Left cardiac atrium (tissue), 4 donors: Measurements from ENCODE around the gene MAP1S. TPM values are rescaled to one million over a fixed set of nuclear protein-coding genes. Genes with fewer than 3 reads are reported as not detected.

Experiments
- ATAC-seq, 2 donors: fragments of 200-7000 bp; cut with Tn5 transposase; one replicate each; pipeline ENCODE4 v1.9.1; 2020; ENCODE audit warnings: mild to moderate bottlenecking in 2 of 2, moderate library complexity in 2 of 2
- DNase-seq: peaks from one replicate; pipeline ENCODE4 v3.0.0-alpha.2; 2020
- intact Hi-C, 2 donors: fragments of 100-400 bp; cut with DNase I; formaldehyde crosslinking; loops; one replicate each; pipeline versions ENCODE4 v1.14.1 to v1.15.1; 2022 to 2023
- total RNA-seq, 2 donors: library from RNA; stranded (reverse); fragmentation: NEBNext Ultra II Directional; extraction: Animal tissue kit (Norgen Biotek cat#: 25700); gene quantifications; one replicate each; pipeline ENCODE4 v1.2.1, GENCODE V29; 2021
- donor health status: DM: no; HTN: yes; CAD: no.
- donor health status: DM: no; HTN: yes; CAD: no; lungs with severe emphysema.
- donor health status: DM: yes; HTN: yes; CAD: no.
- donor health status: Dilated cardiomyopathy.

Gene MAP1S
- total RNA-seq, 2 donors from 2014 or later, result 33.6 to 40.8 TPM

- DNase-seq, result no peak
- intact Hi-C loops, result no loop called here
- no peak for ATAC-seq
These were observed 30.3 kb upstream of the MAP1S start for GRCh38 chr19:17688853-17689595.

GRCh38 chr19:17692566-17692965 is 26.7 kb upstream of the MAP1S start:
- no peak for DNase-seq
- ATAC-seq, result no peak
- intact Hi-C loops, result no loop called here

DNA sequence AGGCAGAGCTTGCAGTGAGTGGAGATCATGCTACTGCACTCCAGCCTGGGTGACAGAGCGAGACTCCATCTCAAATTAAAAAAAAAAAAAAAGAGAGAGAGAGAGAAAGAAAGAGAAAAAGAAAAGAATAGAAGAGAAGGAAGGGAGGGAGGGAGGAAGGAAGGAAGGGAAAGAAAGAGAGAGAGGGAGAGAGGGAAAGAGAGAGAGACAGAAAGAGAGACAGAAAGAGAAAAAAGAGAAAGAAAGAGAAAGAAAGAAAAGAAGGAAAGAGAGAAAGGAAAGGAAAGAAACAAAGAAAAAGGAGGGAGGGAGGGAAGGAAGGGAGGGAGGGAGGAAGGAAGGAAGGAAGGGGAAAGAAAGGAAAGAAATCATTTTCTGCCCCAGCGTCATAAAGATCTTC is 24.1 kb upstream of the MAP1S start:
- DNase-seq (no peak), ATAC-seq (no peak)
- intact Hi-C loops, result no loop called here

DNA sequence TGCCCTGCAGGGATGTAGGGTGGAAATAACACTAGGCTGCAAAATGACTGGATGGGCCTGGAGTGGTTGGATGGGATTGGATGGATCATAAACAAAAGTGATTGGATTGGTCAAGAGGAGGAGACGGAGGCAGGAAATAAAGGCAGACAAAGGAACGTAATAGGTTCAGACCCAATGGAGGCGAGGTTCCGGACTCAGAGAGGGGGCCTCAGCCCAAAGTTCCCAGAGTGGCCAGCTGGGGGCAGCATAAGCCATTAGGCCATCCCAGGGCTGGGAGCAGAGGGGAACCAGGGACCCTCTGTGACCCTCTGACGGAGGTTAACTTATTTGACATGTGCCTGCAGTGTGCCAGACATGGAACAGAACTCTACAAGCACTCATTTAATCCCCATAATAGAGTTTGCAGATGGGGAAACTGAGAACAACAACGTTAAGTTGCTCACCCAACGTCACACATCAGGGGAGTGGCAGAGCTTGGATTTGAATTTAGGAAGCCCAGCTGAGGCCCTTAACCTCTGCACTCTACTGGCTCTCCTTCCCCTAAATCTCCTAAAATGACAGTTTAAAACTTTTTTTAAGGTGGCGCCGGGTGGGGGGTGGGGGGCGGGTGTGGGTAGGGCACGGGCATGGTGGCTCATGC is 15.3 kb upstream of the MAP1S start:
- ATAC-seq, result peak; percentile 74 to 81
- DNase-seq, result peak; percentile 51
- intact Hi-C loops, result loop anchor here in 1 of 2 donors (2.0 kb wide), 1 partner anchor 63 kb away; no protein-coding TSS in a partner anchor

GRCh38 chr19:17706750-17707181 is 12.5 kb upstream of the MAP1S start:
- DNase-seq (peak; percentile 43), ATAC-seq (peak in 1 of 2 donors; percentile 67)
- intact Hi-C loops, result no loop called here

DNA sequence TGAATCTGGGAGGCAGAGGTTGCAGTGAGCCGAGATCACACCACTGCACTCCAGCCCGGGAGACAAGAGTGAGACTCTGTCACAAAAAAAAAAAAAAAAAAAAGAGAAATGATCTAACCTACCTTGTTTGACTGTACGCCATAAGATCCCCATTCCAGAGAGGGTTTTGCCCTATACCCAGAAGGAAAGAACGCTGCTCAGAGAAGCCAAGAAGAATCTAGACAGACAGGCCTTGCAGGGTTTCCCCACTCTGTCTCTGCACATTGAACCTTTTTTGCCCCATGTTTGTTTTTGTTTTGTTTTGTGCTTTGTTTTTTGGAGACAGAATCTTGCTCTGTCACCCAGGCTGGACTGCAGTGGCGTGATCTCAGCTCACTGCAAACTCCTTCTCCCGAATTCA is 7.4 kb upstream of the MAP1S start:
- intact Hi-C loops, result no loop called here
- no peak for ATAC-seq
- DNase-seq, result no peak

- ATAC-seq (no peak), DNase-seq (no peak)
- intact Hi-C loops, result no loop called here
These were observed 2.9 kb upstream of the MAP1S start for GRCh38 chr19:17716309-17716929.

DNA sequence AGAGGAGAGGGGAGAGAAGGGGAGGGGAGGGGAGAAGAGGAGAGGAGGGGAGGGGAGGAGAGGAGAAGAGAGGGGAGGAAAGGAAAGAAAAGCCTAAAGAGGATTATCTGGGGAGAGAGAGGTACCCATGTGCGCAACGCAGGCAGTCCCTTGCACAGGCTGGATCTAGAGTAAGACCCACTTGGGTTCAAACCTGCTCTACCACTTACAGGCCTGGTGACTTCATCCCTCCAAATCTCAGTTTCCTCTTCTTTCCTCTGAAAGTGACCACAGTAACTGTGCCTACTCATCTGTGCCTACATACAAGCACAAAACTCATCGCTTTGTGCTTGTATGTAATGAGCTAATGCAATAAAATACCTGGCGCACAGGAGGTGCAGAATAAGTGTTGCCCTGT is 732 bp upstream of the MAP1S start:
- DNase-seq (no peak), ATAC-seq (no peak)
- intact Hi-C loops, result no loop called here

DNA sequence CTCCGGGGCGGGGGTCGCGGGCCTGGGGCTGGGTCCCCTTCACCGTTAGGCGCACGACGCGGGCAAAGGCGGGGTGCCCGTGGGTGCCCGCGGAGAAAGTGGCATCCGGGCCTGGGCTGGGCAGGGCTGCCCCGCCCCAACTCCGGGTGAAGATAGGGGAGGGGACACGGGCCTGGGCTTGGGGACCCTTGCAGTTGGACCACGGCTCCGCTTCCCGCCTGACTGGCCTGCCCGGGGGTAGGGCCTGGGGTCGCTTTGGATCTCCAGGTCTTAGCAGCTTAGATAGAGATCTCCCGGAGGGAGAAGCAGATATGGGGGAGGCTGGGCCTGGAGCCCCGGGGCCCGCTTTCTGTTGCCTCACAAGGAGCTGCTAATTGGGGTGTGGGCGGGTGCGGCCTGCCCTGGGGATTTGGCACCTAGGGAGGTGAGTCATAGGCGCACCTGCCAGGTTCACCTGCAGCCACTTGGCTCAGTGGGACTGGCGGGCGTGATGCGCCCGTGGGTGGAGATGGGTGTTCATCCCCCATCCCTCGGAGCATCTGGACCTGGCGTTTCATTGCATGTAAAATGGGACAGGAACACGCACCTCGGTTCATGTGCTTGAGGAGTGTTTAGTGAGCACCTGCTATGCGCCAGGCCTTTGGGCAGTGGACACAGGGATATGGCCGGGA is 585 bp downstream of the MAP1S start:
- DNase-seq (no peak), ATAC-seq (no peak)
- intact Hi-C loops, result no loop called here

DNA sequence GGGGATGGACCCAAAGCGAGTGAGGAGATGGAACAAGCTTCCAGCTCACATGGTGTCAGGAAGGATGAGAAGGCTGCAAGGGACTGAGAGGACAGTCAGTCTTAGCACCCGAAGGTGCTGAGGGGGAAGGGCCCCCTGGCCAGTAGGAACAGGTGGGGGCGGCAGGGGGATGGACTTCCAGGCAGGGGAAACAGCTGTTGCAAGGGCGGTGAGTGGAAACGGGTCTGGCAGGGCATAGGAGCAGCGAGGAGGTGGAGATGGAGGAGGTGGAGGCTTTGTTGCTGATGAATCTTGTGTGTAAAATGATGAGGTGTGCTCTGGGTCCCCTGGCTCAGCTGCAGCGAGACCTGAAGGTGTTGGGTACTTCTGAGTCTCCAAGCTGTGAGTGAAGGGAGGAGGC is 1.2 kb downstream of the MAP1S start:
- intact Hi-C loops, result no loop called here

DNA sequence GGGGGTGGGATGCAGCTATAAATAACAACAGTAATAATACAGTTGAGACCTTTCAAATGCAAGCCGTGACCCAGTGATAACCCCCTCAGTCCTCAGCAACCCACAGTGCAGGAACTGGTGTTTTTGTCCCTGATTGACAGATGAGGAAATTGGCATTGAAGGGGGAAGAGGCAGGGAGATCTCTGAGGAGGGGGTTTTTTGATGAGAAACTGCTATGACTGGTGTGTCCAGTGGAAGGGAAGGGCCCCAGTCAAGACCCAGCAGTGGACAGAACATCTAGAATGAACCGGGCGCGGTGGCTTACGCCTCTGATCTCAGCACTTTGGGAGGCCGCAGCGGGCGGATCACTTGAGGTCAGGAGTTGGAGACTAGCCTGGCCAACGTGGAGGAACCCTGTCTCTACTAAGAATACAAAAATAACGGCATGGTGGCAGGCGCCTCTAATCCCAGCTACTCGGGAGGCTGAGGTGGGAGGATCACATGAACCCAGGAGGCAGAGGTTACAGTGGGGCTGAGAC is 1.9 kb downstream of the MAP1S start:
- intact Hi-C loops, result no loop called here
- no peak for ATAC-seq
- DNase-seq, result no peak

More for the DNA sequence above, 1.2 kb downstream of the MAP1S start:
- DNase-seq (no peak), ATAC-seq (no peak)

DNA sequence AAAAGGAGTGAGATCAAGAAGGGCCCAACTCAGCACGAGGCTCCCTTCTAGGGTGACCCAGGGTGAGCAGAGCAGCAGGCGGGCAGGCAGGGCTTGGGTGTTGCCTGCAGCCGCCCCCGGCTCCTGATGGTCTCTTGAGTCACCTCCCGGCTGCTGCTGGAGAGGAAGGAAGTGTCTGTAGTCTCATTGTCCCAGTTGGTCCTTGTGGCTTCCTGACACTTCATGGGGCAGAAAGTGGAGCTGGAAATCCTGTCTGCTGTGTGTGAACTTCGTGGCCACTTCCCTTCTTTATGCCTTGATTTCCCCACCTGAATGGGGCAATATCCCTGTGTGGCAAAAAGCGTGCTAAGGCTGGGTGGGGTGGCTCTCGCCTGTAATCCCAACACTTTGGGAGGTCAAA is 2.5 kb downstream of the MAP1S start:
- DNase-seq (peak; percentile 71), ATAC-seq (peak in 1 of 2 donors; percentile 61)
- intact Hi-C loops, result no loop called here

GRCh38 chr19:17722655-17723240 is 3.5 kb downstream of the MAP1S start:
- ATAC-seq (no peak), DNase-seq (no peak)
- intact Hi-C loops, result no loop called here

GRCh38 chr19:17724655-17725054 is 5.4 kb downstream of the MAP1S start:
- no peak for DNase-seq
- no peak for ATAC-seq
- intact Hi-C loops, result no loop called here

DNA sequence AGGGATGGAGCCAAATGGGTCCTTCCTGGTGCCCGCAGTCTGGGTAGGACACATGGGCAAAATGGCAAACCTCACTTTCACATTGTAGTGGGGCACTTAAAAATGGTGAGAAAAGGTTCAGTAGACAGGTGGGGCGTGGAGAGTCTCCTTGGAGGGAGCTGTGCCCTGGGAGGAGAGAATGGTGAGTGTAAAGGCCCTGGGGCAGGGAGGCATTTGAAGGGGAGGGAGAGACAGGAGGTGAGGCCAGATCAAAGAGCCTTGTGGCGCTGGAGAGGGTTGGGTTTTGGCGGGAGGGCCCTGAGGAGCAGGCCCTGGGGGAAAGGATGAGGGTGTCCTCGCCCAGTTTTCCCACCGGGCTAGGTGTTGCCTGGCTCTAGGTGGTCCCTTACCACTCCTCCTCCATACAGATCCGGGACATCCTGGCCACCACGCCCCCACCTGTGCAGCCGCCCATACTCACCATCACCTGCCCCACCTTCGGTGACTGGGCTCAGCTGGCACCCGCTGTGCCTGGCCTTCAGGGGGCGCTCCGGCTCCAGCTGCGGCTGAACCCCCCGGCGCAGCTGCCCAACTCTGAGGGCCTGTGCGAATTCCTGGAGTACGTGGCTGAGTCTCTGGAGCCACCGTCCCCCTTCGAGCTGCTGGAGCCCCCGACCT is 6.3 kb downstream of the MAP1S start:
- no peak for ATAC-seq
- no peak for DNase-seq
- intact Hi-C loops, result no loop called here

- ATAC-seq, result no peak
- intact Hi-C loops, result no loop called here
- no peak for DNase-seq
These were observed 7.0 kb downstream of the MAP1S start for GRCh38 chr19:17726136-17726741.

- ATAC-seq, result no peak
- no peak for DNase-seq
- intact Hi-C loops, result no loop called here
These were observed 7.9 kb downstream of the MAP1S start for GRCh38 chr19:17726964-17727773.

DNA sequence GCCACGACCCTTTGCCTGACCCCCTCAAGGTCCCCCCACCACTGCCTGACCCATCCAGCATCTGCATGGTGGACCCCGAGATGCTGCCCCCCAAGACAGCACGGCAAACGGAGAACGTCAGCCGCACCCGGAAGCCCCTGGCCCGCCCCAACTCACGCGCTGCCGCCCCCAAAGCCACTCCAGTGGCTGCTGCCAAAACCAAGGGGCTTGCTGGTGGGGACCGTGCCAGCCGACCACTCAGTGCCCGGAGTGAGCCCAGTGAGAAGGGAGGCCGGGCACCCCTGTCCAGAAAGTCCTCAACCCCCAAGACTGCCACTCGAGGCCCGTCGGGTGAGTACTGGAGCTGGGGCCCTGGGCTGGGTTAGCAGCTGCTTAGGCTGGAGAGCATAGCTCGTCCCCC is 8.6 kb downstream of the MAP1S start:
- DNase-seq, result no peak
- intact Hi-C loops, result no loop called here
- no peak for ATAC-seq
